Endothelial cell (in vitro differentiated cells): ENCODE results near the gene HRG. TPM values are rescaled to one million over a fixed set of nuclear protein-coding genes. Genes with fewer than 3 reads are reported as not detected.

Source experiments
- DNase-seq: peaks from one replicate; pipeline ENCODE4 v3.0.0; 2021; ENCODE audit warnings: low spot score
- H3K27ac Mint-ChIP-seq: one replicate; pipeline ENCODE4 v1.8.0; 2021; ENCODE audit warnings: mixed read lengths, inconsistent platforms; ENCODE audit not compliant: unreplicated experiment
- H3K27me3 Mint-ChIP-seq: one replicate; pipeline ENCODE4 v1.8.0; 2021; ENCODE audit warnings: mild to moderate bottlenecking, moderate library complexity, mixed read lengths, inconsistent platforms; ENCODE audit not compliant: unreplicated experiment
- H3K36me3 Mint-ChIP-seq: one replicate; pipeline ENCODE4 v1.8.0; 2021; ENCODE audit warnings: mild to moderate bottlenecking, low read depth, mixed read lengths, inconsistent platforms; ENCODE audit not compliant: unreplicated experiment
- H3K4me1 Mint-ChIP-seq: one replicate; pipeline ENCODE4 v1.8.0; 2021; ENCODE audit warnings: mild to moderate bottlenecking, mixed read lengths, inconsistent platforms; ENCODE audit not compliant: unreplicated experiment
- H3K4me3 Mint-ChIP-seq: one replicate; pipeline ENCODE4 v1.8.0; 2021; ENCODE audit warnings: mild to moderate bottlenecking, mixed read lengths, inconsistent platforms; ENCODE audit not compliant: unreplicated experiment
- H3K9me3 Mint-ChIP-seq: one replicate; pipeline ENCODE4 v1.8.0; 2021; ENCODE audit warnings: mixed read lengths, inconsistent platforms; ENCODE audit not compliant: unreplicated experiment
- CTCF ChIP-seq: fragments of 200-600 bp; sonication (generic); IDR thresholded peaks from one replicate; pipeline ENCODE4 v1.5.0; 2021; ENCODE audit warnings: antibody characterized with exemption; ENCODE audit not compliant: unreplicated experiment
- long read RNA-seq: library from polyadenylated mRNA; unstranded; transcript quantifications from one replicate; pipeline ENCODE4 v2.0.0, GENCODE V29; 2020; ENCODE audit not compliant: unreplicated experiment
- total RNA-seq: library from RNA; stranded (reverse); fragmentation: NEBNext Ultra II Directional; extraction: Animal tissue kit (Norgen Biotek cat#: 25700); gene quantifications from one replicate; pipeline ENCODE4 v1.2.1, GENCODE V29; 2021; ENCODE audit not compliant: unreplicated experiment

Gene HRG
- total RNA-seq, result not detected
- long read RNA-seq, result 0 reads

- Mint-ChIP-seq H3K4me1 (peaks cover 23% of the 10 kb centered on the region), H3K27me3 (peaks cover 9% of the 10 kb centered on the region), H3K9me3 (no peaks in the 10 kb centered on the region), H3K27ac (no peak within 1 kb of the TSS), H3K4me3 (no peak within 1 kb of the TSS), H3K36me3 (no peaks in the 10 kb centered on the region)
- TF ChIP-seq CTCF, result no peak
- DNase-seq, result no peak
These were observed at the start of gene HRG for GRCh38 chr3:186665625-186666188. HRG (plus strand) TSS chr3:186666014; CDS start chr3:186666032, 18 bp downstream.

GRCh38 chr3:186616299-186616617 is 49.6 kb upstream of the HRG start:
- peaks cover 4% of the 10 kb centered on the region for H3K27me3 Mint-ChIP-seq
- no peak overlapping the region for H3K27ac Mint-ChIP-seq

GRCh38 chr3:186617036-186617946 is 48.5 kb upstream of the HRG start:
- no peak overlapping the region for H3K27ac Mint-ChIP-seq

More at GRCh38 chr3:186616299-186616617, 49.6 kb upstream of the HRG start:
- Mint-ChIP-seq H3K4me1 (peaks cover 9% of the 10 kb centered on the region), H3K9me3 (no peaks in the 10 kb centered on the region), H3K4me3 (no peak overlapping the region), H3K36me3 (no peaks in the 10 kb centered on the region)
- no peak for DNase-seq
- TF ChIP-seq CTCF, result no peak

GRCh38 chr3:186618318-186618938 is 47.4 kb upstream of the HRG start:
- no peak for TF ChIP-seq CTCF
- Mint-ChIP-seq H3K36me3 (no peaks in the 10 kb centered on the region), H3K9me3 (no peaks in the 10 kb centered on the region), H3K27ac (no peak overlapping the region), H3K27me3 (no peaks in the 10 kb centered on the region), H3K4me1 (peaks cover 9% of the 10 kb centered on the region), H3K4me3 (no peak overlapping the region)
- DNase-seq, result no peak

More at GRCh38 chr3:186617036-186617946, 48.5 kb upstream of the HRG start:
- Mint-ChIP-seq H3K4me1 (peaks cover 9% of the 10 kb centered on the region), H3K36me3 (no peaks in the 10 kb centered on the region), H3K9me3 (no peaks in the 10 kb centered on the region), H3K4me3 (no peak overlapping the region), H3K27me3 (peaks cover 4% of the 10 kb centered on the region)
- DNase-seq, result peak; percentile 69
- peak; percentile 92 for TF ChIP-seq CTCF
